Measurements from ENCODE around the gene SUFU. TPM values are rescaled to one million over a fixed set of nuclear protein-coding genes. Genes with fewer than 3 reads are reported as not detected.
A peak's percentile ranks its signal among the peaks of the same experiment; 100 is the strongest.
"Not testable (repeated sequence)": the region's sequence is repeated elsewhere in the genome, so short reads cannot be mapped to it uniquely, and the experiment has no call there.

The SUFU gene
- total RNA-seq, 1 donor from 2014 or later: 17.4 TPM

DNA sequence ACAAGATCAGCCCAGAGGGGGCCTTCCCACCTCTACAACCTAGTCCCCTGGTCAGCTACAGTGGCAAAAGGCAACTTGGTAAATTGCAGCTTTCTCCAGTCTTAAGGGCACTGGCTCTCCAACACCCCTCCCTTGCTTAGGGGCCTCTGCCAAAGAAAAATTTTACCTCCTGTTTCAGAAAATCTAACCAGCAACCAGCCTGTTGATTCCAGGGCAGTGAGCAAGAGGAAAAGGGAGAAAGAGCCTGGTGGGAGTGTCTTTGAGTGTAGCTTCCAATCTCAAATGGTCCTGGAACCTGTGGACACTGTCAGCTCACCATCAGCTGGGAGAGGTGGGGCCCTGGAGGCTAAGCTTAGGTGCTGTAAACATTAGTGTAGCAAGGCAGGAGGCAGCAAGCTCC lies 24.1 kb upstream of the SUFU start:
- DNase-seq (ENCODE audit: extremely low read depth, low read depth, low spot score): no peak

DNA sequence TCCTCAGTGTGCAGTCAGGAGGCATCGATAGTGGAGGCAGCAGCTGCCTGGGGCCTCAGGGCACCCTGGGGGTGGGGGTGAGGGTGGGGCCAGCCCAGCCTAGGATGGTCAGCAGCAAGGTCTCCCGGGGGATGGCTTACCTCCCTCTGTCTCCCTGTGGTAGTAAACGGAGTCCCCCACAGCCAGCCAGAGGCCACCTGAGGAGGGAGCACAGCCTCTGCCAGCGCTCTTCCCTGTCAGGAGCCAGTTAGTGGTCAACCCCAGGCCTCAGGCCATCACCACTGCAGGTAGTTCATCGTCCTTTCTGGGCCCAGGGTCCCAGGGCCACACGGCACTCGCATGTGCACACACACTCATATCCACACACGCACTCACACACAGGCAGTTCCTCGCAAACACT lies 23.4 kb upstream of the SUFU start:
- DNase-seq (ENCODE audit: extremely low read depth, low read depth, low spot score): no peak

DNA sequence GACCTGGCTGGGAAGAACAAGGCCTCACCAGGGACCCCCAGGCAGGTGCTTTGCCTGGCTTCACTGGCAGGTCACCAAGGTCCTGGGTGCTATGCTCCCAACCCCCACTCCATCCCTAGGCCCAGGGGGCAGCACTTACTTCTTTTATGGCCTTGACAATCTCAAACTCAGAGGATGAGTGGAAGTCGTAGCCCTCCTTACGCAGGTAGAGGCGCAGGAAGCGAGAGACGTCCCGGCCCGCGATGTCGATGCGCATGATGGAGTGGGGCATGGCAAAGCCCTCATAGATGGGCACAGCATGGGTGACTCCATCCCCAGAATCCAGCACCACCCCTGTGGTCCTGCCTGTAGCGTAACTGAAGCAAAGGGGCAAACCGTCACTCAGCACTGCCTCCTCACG lies 19.8 kb upstream of the SUFU start:
- DNase-seq (ENCODE audit: extremely low read depth, low read depth, low spot score): no peak

DNA sequence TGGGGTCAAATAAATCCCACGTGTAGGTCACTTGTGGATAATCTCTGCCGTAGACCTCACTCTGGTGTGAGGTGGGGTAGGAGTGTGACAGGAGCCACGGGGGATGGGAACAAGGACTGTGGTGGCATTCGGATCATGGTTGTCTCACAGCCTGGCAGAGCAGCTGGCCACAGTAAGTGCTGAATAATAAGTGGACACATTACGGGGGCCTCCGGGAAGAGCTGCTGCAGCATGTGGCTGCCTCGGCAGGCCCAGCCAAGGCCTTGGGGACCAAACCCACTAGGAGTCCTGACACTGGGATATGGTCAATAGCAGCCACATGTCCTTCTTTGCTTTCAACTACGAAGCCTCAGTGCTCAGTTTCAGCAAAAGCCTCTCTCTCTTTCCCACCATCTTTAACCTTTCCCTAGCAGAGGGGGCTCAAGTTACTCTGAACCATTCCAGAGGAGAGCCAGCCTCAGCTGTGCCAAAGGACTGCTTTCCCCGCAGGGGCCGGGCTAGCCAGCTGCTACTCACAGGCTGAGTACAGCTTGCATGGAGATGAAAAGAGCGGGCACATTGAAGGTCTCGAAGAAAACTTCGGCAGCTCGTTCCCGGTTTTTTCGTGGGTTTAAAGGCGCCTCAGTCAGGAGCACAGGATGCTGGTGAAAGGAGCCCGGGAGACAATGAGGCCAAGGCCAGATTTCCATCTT lies 18.5 kb upstream of the SUFU start:
- no peak for DNase-seq (ENCODE audit: extremely low read depth, low read depth, low spot score)

DNA sequence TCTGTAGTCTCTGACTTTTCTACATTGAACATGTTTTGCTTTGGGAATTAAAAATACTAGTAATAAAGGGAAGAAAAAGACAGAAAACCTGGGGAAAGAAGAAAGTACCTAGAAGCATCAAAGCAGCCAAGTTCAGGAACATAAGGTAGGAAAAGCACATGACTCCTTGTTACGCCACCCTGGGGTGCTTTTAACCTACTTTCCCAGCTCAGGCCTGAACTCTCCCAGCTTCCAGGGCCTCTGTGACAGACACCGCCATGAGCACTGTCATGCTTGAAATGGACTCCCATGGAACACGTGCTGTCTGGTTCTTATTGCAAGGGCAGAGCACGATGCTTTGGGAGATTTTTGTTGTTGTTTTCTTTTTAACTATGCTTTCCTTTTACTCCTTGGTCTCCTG lies 12.6 kb upstream of the SUFU start:
- DNase-seq (ENCODE audit: extremely low read depth, low read depth, low spot score): no peak

DNA sequence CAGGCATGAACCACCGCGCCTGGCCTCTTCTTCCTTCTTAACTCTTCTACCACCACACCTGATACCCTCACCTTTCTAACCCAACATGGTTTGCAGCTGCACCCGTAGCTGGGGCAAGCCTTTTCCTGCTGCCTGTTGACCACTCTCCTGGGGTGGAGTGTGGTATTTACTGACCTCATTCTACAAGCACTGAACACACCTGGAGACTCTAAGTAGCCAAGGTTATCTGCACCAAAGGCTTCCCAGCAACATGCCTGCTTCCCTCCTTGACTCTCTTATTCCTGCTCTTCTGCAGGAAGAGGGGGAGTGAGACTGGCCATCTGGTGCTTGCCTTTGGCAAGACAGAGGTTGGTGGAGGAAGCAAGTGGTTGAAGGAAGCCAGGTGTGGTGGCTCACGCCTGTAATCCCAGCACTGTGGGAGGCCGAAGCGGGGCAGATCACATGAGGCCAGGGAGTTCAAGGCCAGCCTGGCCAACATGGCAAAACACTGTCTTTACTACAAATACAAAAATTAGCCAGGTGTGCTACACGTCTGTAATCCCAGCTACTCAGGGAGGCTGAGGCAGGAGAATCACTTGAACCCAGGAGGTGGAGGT lies 11.3 kb upstream of the SUFU start:
- DNase-seq (ENCODE audit: extremely low read depth, low read depth, low spot score): no peak

DNA sequence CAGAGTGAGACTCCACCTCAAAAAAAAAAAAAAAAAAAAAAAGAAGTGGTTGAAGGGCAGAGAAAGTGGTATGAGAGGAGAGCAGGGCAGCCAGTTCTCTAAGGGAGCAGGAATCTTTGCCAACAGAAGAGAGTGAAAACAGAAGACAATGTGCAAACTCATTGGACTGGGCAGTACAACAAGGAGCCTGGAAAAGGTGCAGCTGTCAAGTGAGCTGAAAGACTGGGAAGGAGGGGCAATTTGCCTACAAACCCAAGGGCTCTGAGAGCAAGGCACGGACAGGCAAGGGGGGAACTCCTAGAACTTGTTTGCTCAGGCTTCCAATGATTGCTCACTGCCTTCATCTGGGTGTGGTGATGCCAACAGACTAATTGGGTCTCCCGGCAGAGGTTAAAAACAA lies 10.8 kb upstream of the SUFU start:
- DNase-seq (ENCODE audit: extremely low read depth, low read depth, low spot score): no peak

DNA sequence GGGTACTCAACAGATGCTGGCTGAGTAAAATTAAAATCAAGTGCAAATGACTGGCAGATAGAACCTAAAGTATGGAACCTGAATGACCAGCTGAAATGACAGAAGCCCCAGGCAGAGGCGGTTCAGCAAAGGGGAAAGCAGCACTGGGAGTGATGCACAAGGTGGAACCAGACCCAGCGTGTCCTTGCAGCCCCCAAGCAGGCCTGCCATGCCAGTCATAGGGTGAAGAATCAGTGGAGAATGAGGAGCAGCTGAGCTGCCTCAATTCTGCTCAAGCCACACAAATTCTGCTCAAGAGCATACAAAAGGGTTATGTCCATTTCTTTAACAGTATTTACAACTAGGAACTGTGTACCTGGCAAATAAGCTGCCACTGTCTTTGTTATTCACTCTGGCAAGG lies 10.0 kb upstream of the SUFU start:
- no peak for DNase-seq (ENCODE audit: extremely low read depth, low read depth, low spot score)

DNA sequence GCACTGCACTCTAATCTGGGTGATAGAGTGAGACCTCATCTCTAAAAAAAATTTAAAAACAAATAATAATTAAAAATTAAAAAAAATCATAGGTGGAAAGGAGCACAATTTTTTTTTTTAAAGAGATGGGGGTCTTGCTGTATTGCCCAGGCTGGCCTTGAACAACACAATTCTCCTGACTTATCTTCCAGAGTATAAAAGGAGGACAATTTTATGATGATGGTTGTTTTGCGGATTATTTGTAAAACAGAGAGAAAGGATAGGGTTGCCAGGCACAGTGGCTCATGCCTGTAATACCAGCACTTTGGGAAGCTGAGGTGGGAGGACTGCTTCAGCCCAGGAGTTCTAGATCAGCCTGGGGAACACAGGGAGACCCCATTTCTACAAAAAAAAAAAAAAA lies 6.2 kb upstream of the SUFU start:
- DNase-seq (ENCODE audit: extremely low read depth, low read depth, low spot score): no peak

DNA sequence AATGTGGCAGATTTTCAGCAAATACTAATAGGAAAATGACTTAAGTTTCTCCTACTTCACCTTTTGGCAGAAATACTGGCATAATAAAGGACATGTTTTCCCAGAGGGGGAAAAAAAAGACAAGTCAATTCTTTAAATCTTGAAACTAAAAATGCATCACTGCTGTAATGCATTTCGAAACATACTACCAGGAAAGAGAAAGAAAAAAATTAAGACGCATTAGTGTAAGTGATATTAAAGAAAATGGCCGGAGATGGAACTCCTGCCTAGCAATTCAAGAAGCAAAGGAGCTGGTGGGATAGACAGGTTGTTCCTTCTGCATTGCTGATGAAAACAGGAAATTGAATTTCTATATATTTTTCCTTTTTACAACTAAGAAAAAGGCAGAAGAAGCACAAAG lies 4.4 kb upstream of the SUFU start:
- no peak for DNase-seq (ENCODE audit: extremely low read depth, low read depth, low spot score)

DNA sequence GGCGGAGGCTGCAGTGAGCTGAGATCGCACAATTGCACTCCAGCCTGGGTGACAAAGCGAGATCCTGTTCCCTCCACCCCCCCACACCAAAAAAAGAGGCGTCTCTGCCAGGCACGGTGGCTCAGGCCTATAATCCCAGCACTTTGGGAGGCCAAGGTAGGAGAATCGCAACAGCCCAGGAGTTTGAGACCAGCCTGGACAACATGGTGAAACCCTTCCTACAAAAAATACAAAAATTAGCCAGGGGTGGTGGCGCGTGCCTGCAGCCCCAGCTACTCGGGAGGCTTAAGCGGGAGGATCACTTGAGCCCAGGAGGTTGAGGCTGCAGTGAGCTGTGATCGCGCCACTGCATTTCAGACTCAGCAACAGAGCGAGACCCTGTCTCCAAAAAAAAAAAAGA lies 3.1 kb upstream of the SUFU start:
- not testable (repeated sequence) for DNase-seq (ENCODE audit: extremely low read depth, low read depth, low spot score)

DNA sequence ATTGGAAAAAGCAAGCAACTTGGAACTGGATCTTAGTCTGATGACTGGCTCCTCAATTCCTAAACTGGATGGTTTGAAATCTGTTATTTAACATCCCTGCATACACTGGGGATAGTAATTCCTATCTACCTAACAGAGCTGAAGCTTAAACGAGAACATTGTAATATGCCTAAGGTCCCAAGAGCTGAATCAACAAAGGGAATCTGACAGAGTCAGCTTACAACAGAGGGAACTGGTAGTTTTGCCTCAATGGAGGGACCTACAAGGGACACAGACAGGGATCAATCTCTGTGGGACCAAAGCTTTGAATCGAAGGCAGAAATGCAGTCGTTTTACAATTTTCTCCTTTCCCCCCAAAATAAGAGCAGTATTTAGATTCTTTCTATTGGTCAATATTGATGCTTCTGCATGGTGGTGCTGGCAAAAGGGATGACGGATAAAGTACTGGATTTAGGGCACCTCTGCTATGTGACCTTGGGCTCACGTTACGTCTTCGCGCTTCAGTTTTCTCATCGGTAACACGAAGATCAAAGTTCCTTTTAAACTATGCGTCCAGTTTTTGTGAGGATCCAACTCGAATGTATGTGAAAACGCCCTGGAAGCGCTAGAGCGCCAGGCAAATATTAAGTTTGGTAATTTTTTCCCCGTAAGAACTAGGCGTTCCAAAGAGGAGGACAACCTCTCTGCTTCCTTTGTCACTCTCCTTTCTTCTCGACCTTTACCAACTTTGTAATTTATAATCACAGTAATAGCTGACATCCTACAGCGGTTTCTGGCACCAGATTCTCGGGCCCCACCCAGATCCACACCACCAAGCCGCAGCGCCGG lies 2.4 kb upstream of the SUFU start:
- no peak for DNase-seq (ENCODE audit: extremely low read depth, low read depth, low spot score)

DNA sequence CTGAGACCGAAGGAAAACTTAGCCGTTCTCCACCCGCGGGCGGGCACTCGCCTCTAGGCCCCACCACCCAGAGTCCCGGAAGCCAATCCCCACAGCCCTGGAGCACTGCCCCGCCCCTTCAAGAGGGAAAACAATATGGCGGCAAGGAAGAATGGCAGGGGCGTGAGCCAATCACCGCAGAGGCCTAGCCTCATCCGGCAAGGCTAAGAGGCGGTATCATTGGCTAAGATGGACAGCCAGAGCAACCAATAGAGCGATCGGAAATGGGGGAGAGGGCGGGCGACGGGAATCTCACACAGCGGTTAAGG lies 1.8 kb upstream of the SUFU start:
- DNase-seq (ENCODE audit: extremely low read depth, low read depth, low spot score): peak; percentile 98

DNA sequence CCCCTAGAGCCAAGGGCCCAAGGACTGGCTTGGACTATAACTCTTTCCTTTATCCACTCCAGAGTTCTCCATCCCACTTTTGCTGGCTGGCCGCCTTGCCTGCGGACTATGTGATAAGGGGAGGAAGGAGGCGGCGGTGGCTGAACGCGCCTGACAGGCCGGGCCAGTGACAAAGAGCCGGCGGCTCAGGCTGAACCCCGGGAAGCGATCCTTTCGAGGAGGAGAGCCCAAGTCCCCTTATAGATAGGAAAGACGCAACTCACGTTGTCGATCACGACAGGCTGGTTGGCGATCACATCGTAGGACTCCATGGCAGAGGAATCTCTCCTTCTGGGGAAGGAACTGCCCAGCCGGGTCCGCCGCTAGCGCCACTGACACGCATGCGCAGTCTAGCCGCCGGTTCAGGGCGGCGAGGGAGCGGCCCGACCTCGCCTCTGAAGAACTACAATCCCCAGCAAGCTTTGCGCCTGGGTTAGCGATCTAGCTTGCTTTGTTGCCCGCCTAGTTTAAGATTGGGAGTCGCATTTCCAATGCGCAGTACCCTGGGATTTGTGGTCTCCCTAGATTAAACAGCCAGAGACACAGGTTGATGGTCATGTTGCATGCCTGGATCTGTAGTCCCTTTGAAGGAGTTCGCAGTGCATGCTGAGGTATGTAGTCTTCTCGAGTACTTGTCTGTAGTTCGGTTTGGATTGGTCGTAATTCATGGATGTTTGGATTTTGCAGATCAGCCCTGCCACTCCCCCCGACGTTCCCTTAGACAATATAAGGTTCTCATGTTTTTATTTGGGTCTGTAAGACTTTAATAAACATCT lies 1.2 kb upstream of the SUFU start, which contains the start of gene ACTR1A:
TSS of gene ACTR1A (minus strand) at position 376 of the 815 bp plus-strand sequence. CDS start at position 311, 65 bp downstream.
- peak; percentile 100 for DNase-seq (ENCODE audit: extremely low read depth, low read depth, low spot score)

DNA sequence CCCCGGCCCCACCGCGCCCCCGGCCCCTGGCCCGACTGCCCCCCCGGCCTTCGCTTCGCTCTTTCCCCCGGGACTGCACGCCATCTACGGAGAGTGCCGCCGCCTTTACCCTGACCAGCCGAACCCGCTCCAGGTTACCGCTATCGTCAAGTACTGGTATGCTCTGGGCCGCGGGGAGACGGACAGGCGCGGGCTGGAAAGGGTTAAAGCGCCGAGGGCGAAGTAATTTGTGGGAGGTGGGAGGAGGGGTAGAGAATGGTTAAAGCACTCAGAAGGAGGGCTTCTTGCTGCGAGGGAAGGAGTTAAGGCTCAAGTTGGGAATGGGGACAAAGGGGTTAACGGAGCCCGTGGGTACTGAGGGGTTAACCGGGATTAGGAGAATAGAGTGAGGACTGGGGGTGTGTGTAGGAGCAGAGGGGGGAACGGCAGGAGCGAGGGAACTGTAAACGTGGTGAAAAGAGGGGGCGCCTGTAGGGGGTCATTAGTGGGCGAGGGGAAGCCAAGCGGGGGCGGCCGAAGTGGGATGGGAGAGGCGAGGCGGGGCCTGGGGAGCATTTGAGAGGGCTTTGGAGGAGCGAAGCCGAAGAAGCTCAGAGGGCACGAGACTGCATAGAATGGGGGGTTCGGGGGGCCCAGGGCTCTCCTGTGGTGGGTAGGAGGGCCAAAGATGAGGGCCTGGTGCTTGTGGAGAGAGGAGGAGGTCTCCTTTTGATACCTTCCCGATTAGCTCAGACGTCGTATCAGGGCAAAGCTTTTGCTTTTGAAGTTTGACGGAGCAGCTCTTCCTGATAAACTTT lies 605 bp downstream of the SUFU start:
- no peak for DNase-seq (ENCODE audit: extremely low read depth, low read depth, low spot score)

DNA sequence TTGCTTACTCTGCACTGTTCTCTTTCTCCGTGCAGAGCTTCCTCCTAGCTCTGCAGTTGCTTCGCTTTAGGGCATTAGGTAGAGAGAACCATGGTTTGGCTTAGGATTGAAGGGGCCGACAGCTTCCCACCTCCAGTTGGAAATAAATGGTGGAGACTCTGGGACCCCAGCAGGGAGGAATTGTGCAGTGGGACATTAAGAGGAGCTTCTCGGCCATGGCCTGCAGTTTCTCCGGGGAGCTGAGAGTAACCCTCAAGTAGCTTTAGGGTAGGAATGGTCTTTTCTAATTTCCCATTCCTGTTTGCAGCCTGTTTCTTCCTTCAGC lies 1.2 kb downstream of the SUFU start:
- no peak for DNase-seq (ENCODE audit: extremely low read depth, low read depth, low spot score)

DNA sequence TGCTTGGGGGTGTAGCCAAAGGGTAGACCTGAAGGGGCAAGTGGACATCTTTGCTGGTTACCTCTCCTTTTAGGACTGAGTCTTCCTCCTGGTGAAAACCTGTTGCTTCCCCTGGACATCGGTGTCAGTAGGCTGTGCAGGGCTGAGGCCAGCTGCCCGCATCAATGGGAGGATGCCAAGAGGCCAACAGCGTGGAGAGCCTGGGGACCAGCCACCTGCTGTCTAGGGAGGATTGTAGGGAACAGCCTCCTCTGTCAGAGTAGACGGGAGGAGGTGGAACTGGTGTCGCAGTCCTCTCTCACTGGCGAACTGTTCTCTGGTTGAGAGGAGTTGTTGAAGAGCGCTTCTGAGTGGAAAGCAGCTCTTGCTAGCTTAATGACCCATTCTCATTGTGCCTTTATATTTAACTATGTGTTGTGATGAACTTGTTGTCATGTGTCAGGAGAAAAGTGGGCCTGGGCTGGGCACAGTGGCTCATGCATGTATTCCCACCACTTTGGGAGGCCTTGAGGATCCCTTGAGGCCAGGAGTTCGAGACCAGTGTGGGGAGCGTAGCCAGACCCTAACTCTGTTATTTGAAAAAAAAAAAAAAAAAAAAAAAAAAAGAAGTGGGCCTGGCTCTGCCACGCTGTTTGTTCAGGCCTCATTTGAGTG lies 1.8 kb downstream of the SUFU start:
- no peak for DNase-seq (ENCODE audit: extremely low read depth, low read depth, low spot score)

DNA sequence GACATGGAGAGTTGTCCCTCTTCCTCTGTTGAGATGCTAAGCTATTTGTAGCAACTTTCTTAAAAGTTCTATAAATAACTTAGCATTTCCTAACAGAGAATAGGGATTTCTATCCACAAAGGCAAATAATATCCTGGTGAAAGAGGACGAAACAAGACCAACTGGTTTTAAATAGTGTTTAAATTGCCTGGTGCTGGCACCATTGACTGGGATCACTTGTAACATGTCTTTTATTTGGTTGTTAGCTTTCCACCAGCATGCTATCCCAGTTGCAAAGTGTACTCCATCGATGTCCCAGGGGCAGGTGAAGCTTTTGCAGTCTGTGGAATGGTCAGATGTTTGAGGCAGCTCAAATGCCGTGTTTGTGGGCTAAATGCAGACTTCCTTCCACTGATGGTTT lies 3.7 kb downstream of the SUFU start:
- DNase-seq (ENCODE audit: extremely low read depth, low read depth, low spot score): no peak

DNA sequence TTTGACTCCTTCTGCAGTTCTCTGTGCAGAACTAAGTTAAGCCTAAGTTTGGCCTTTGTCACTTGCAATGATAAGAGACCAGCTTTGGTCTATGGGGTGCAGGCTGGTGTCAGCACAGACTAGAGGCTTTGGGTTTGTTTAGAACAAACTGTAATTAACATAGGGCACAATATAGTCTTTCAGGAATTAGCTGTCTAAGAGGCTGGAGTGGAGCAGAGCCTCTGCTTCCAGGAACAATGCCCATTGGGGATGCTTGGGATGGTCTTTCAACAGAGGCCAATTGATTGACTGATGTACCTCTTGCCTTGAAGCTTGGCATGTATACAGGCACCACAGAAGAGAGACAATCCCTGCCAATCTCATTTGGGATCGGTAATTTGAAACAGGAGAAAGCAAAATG lies 4.7 kb downstream of the SUFU start:
- no peak for DNase-seq (ENCODE audit: extremely low read depth, low read depth, low spot score)

DNA sequence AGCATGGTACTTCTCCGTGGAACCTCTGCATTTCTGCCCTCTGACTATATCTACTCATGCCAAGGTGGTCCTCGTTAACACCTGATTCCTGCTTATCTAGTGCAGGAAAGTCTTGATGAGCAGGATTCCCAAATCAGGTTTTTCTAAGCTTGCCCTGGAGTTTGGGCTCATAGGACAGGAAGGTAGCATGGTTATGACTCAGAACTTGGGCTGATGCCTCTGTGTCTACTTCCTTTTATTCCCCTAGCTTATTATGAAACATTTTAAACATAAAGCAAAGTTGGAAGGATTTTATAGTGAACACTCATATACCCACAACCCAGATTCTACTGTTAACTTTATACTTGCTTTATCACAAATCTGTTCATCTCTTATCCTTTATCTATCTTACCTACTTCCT lies 5.6 kb downstream of the SUFU start:
- no peak for DNase-seq (ENCODE audit: extremely low read depth, low read depth, low spot score)

Data from glomerular endothelial cell (primary cell).